Ovary (tissue), 9 donors: Measurements from ENCODE around the gene FYN. TPM values are rescaled to one million over a fixed set of nuclear protein-coding genes. Genes with fewer than 3 reads are reported as not detected.

Experiments
- DNase-seq, 5 donors: peaks; one replicate each; pipeline ENCODE4 v3.0.0-alpha.2; 2019 to 2020
- H3K27ac ChIP-seq, 2 donors: fragments of 200-600 bp; one replicate each; pipeline versions ENCODE4 v1.5.1 to v1.8.0; 2019 to 2022
- H3K27me3 ChIP-seq: fragments of 200-600 bp; one replicate; pipeline ENCODE4 v1.8.0; 2022
- H3K36me3 ChIP-seq: fragments of 200-600 bp; sonication (generic); one replicate; pipeline ENCODE4 v1.5.1; 2019
- H3K4me1 ChIP-seq: one replicate; pipeline ENCODE4 v1.8.1; 2013; ENCODE audit warnings: mild to moderate bottlenecking, moderate library complexity; ENCODE audit not compliant: insufficient read depth
- H3K4me3 ChIP-seq: fragments of 200-600 bp; sonication (generic); one replicate; pipeline ENCODE4 v1.5.1; 2017
- H3K9me3 ChIP-seq, 2 donors: fragments of 200-600 bp in 1 of 2; sonication (generic) in 1 of 2; one replicate each; pipeline versions ENCODE4 v1.5.1 to v1.8.1; 2013 to 2019; ENCODE audit warnings: mild to moderate bottlenecking in 1 of 2, moderate library complexity in 1 of 2
- CTCF ChIP-seq, 3 donors: fragments of 450-650 bp in 2 of 3; fragments of 200-600 bp in 1 of 3; IDR thresholded peaks; one replicate each; pipeline versions ENCODE4 v1.5.1 to v1.8.0; 2016 to 2022; ENCODE audit warnings: antibody characterized with exemption in 3 of 3, mild to moderate bottlenecking in 1 of 3
- EP300 ChIP-seq: sonication (generic); formaldehyde crosslinking; IDR thresholded peaks from one replicate; pipeline ENCODE4 v1.6.1; 2017; ENCODE audit warnings: antibody characterized with exemption
- POLR2A ChIP-seq: fragments of 450-650 bp; IDR thresholded peaks from one replicate; pipeline ENCODE4 v1.6.1; 2017; ENCODE audit warnings: antibody characterized with exemption, mild to moderate bottlenecking, moderate library complexity
- WGBS, 3 donors: extraction: QIAGEN DNeasy Blood & Tissue Kit in 1 of 3; methylation state at CpG; one replicate each; pipeline versions ENCODE4 v1.1.5 to v1.1.7; 2013 to 2017; 5-methylcytosine and 5-hydroxymethylcytosine counted together
- intact Hi-C, 4 donors: fragments of 100-400 bp; cut with DNase I; formaldehyde crosslinking; loops; one replicate each; pipeline versions ENCODE4 v1.11.0 to v1.15.1; 2022 to 2023
- polyA plus RNA-seq, 2 donors: library from polyadenylated mRNA; stranded (reverse); fragments of 200-250 nt in 1 of 2; fragments of 350-450 nt in 1 of 2; fragmentation: Illumina TruSeq in 1 of 2; extraction: RNeasy Lipid Tissue Mini Kit (QIAGEN cat#74804) in 1 of 2; gene quantifications; one replicate each; pipeline ENCODE4 v1.2.3, GENCODE V29; 2013 to 2014
- total RNA-seq, 7 donors: library from RNA; depleted of rRNA in 2 of 7; stranded (reverse); fragments of >200 nt in 2 of 7; fragmentation: NEBNext Ultra II Directional in 3 of 7; extraction: Animal tissue kit (Norgen Biotek cat#: 25700) in 3 of 7; gene quantifications; one replicate each; pipeline versions ENCODE4 v1.1.0 to v1.2.4, GENCODE V29; 2016 to 2023
- donor health status: DM: no; HTN: no; CAD: no; lungs with moderate emphysema.
- donor health status: DM: no; HTN: no; CAD: no.
- donor health status: Bipolar disorder and iron deficiency.
- donor health status: DM: yes; HTN: yes; CAD: no.
- donor health status: DM: no; HTN: no; CAD: no.
- donor health status: DM: yes; HTN: yes; CAD: no.

FYN gene
- total and polyA plus RNA-seq, 9 donors: 37.2 to 116 (median 72.7) TPM

- Histone ChIP-seq H3K27me3 (no peaks in the 10 kb centered on the region), H3K27ac (no peak overlapping the region), H3K4me1 (no peaks in the 10 kb centered on the region), H3K36me3 (no peaks in the 10 kb centered on the region), H3K4me3 (no peak overlapping the region), H3K9me3 (no peaks in the 10 kb centered on the region)
- no peak for TF ChIP-seq POLR2A
- TF ChIP-seq EP300: no peak
- TF ChIP-seq CTCF (IDR thresholded peaks at IDR 0.05): no peak
- no peak for DNase-seq
- intact Hi-C loops: no loop called here
- 90 to 93% (median 93%) methylated on average over 1 of the region's 1 CpG for WGBS, 3 donors
These were observed 198.4 kb downstream of the FYN start for GRCh38 chr6:111674883-111675282.

- Histone ChIP-seq H3K9me3 (no peaks in the 10 kb centered on the region), H3K27me3 (no peaks in the 10 kb centered on the region), H3K4me1 (no peaks in the 10 kb centered on the region), H3K27ac (no peak overlapping the region), H3K4me3 (no peak overlapping the region), H3K36me3 (no peaks in the 10 kb centered on the region)
- DNase-seq: no peak
- intact Hi-C loops: no loop called here
- TF ChIP-seq CTCF (IDR thresholded peaks at IDR 0.05) (no peak), EP300 (no peak), POLR2A (no peak)
- WGBS, 3 donors: 94 to 97% (median 96%) methylated on average over 4 of the region's 4 CpGs
These were observed 198.8 kb downstream of the FYN start for GRCh38 chr6:111674413-111674812.

DNA sequence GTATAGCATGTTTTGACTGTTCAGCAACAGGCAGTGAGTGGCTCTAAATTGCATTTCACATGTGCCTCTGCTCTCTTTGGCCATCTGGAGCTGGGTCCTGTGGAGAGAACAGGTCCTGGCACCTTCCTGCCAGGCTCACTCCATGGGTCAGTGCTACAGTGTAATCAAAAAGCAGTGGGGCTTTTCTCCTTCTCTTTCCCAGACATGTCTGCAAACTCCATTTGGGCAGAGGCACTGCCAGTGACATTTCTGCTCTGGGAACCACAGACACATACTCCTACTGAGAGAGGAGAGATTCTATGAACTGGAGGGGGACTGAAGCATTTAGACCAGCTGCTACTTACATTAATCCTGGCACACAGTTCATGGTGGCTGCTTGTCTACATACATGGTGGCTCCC lies 199.3 kb downstream of the FYN start:
- no peak for DNase-seq
- no peaks in the 10 kb centered on the region for H3K27me3 ChIP-seq
- no peak overlapping the region for H3K27ac ChIP-seq
- no peaks in the 10 kb centered on the region for H3K4me1 ChIP-seq
- intact Hi-C loops: no loop called here
- TF ChIP-seq EP300 (no peak), POLR2A (no peak), CTCF (IDR thresholded peaks at IDR 0.05) (no peak)
- H3K4me3 ChIP-seq: no peak overlapping the region
- H3K9me3 ChIP-seq: no peaks in the 10 kb centered on the region
- H3K36me3 ChIP-seq: no peaks in the 10 kb centered on the region

DNA sequence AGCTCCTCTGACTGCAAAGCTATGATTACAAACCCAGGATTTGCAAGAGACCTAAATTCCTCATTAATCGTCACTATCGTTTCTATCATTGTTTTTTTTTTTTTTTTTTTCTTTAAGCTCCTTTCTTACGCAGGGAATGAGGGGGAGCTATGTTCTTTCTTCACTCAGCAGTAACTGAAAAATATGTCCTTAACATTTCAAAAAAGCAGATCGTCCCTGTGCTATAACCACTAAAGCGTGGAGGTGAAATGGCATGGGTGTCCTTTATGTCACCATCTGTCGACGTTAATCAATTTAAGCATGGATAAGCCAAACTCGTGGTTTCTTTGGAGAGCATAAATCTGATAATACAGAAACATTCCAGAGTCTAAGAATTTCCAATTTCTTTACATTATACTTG lies 199.7 kb downstream of the FYN start:
- Histone ChIP-seq H3K36me3 (no peaks in the 10 kb centered on the region), H3K9me3 (no peaks in the 10 kb centered on the region), H3K27me3 (no peaks in the 10 kb centered on the region), H3K4me1 (no peaks in the 10 kb centered on the region), H3K27ac (no peak overlapping the region), H3K4me3 (no peak overlapping the region)
- no peak for DNase-seq
- intact Hi-C loops: no loop called here
- WGBS, 3 donors: 78 to 85% (median 83%) methylated on average over 8 of the region's 8 CpGs
- TF ChIP-seq CTCF (IDR thresholded peaks at IDR 0.05): no peak
